GM21737 (cell line): Measurements from ENCODE around the gene TEX53.
A peak's percentile ranks its signal among the peaks of the same experiment; 100 is the strongest.

Experiments
- ATAC-seq: cut with Tn5 transposase; IDR thresholded peaks from one replicate; pipeline ENCODE4 v1.9.1; 2021; ENCODE audit warnings: mild to moderate bottlenecking, moderate library complexity; ENCODE audit not compliant: unreplicated experiment

The TEX53 gene

GRCh38 chr9:114607671-114608524 lies 49.7 kb downstream of the TEX53 start:
- ATAC-seq, result peak; percentile 35

- no peak for ATAC-seq
Observed at GRCh38 chr9:114606597-114607207, 50.9 kb downstream of the TEX53 start.
